ENCODE data around the gene BANF2.

BANF2 gene

DNA sequence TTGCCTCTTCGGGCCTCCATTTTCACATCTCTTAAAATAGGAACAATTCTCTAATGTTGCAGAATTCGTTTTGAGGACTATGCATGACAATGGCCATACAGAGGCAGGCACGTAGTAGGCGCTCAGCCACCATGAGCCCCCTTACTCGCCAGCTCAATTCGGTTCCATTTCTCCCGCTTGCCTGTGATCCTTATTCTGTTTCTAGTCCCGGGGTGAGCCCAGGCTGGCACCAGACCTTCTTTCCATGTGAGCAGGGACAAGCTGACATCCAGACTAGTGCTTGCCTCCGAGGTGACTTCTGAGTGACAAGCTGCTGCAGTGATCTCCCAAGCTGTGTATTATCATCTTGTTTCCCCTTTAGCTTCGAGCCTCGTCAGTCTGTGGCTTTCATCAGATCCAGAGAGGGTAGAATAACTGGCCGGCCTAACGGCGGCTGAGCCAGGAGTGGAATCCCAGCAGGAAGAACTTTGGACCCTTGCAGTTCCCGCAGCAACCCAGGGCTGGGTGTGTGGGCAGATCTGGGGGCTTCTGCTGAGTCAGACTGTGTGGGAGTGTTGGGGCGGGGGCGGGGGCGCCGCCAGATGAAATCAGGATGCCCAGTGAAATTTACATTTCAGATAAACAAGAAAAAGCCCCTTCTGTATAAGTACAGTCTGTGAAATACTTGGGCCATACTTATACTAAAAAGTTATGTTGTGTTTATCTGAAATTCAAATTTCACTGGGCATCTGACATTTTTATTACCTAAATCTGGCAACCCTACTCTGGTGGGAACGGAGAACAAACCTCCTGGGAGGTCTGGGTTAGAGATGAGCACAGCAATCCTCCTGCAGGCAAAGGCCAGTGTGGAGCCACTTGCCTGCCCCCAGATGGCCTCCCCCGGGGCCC lies 10.9 kb downstream of the BANF2 start:
- no peak for FAIRE-seq

DNA sequence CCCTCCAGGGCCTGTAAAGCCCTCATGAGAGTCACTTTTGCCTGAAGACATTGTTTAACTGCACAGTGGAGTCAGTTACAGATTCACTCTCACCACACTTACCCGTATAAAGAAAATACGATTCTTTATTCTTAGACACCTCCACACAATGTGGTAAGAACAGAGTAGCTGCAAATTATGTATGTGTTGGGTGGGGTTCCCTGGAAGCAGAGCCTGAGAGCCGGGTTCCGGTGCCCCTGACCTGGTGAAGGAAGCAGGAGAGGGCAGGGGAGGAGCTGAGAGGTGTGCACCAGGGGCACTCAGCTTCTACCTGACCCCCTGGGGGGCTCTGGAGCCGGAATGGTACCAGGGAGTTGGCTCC lies 11.5 kb downstream of the BANF2 start:
- no peak for FAIRE-seq

DNA sequence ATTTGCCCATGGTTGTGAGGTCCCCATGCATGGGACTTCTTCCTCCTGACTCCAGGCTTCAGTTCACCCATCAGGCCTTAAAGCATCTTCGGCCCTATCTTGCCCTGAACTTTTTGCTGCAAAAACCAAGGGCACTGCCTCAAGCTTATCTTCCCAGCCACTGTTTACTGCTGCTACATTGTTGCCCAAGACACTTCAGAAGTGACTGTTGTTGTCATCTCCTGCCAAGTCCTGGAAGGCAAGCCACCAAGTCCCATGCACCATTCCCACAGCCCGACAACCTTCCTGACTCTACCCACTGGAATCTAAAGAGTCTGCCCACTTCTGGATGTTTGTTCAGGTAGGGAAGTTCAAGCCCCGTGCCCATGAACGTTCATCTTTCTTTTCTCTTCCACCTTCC lies 12.4 kb downstream of the BANF2 start:
- FAIRE-seq, result no peak

DNA sequence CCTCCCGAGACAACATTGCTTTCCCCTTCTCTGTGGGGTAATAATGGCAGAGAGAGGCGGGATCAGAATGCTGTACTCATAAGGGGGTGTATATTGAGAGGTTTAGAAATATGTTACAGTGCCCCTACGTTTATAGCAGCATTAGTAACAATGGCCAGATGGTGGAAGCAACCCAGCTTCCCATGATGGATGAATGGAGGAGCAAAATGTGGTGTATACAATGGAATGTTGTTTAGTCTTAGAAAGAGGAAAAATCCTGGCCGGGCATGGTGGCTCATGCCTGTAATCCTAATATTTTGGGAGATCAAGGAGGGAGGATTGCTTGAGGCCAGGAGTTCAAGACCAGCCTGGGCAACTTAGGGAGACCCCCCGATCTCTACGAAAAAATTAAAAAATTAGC lies 12.9 kb downstream of the BANF2 start:
- FAIRE-seq, result no peak

DNA sequence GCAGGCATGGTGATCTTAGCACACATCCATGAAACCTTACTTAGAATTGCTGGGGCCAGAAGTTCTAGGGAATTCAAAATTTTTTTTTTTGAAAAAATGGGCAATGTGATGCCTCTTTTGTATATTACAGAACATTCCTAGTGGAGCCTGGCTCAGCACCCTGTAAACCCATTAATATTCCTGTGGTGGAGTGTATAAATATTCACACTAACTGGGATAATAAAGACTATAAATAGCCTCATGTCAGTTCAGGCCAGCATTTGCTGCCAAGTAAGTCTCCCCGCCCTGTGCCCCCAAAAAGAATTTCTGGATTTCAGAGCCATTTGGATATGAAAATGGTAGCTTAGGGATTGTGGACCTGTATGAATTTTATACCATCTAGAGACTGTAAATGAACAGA lies 14.8 kb downstream of the BANF2 start:
- no peak for FAIRE-seq

DNA sequence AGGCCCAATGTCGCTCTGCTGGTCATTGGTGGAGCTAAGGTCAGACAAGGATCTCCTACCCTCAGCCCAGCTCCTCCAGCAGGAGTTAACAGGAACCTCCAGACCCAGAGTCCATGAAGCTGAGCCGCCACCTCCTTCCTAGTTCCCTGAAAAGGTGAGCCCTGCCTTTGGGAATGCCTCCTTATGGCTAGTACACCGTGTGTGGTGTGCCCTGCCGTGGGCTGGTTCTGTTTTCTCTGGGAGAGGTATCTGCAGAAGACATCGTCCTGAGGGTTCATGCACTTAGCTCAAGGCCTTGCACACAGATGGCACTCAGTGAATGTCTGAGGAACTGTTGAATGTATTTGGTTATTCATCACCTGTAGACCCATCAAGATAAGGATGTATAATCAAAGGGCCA lies 15.3 kb downstream of the BANF2 start:
- no peak for FAIRE-seq

DNA sequence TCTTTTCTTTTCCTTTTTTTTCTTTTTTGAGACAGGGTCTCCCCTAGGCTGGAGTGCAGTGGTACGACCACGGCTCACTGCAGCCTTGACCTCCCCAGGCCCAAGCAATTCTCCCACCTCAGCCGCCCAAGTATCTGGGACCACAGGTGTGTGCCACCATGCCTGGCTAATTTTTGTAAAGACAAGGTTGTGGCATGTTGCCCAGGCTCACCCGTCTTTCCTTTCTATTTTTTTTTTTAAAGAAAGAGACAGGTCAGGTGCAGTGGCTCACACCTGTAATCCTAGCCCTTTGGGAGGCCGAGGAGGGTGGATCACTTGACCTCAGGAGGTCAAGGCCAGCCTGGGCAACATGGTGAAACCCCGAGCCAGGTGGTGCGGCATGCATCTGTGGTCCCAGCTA lies 16.6 kb downstream of the BANF2 start:
- FAIRE-seq, result no peak

DNA sequence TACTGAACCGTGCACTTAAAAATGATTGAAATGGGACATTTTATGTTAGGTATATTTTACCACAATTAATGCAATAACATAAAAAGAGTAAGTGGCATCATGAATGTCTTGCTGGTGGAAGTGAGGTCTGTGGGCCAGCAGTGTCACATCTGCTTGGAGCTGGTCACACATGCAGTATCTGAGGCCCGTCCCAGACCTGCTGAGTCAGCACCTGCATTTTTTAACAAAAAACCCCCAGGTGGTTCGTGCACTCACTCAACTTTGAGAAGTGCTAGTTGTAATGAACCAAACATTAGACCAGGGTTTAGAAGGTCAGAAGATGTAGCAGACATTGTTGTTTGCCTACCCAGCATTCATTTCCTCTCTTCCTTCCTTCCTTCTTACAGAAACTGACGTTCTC lies 21.0 kb downstream of the BANF2 start:
- no peak for FAIRE-seq

DNA sequence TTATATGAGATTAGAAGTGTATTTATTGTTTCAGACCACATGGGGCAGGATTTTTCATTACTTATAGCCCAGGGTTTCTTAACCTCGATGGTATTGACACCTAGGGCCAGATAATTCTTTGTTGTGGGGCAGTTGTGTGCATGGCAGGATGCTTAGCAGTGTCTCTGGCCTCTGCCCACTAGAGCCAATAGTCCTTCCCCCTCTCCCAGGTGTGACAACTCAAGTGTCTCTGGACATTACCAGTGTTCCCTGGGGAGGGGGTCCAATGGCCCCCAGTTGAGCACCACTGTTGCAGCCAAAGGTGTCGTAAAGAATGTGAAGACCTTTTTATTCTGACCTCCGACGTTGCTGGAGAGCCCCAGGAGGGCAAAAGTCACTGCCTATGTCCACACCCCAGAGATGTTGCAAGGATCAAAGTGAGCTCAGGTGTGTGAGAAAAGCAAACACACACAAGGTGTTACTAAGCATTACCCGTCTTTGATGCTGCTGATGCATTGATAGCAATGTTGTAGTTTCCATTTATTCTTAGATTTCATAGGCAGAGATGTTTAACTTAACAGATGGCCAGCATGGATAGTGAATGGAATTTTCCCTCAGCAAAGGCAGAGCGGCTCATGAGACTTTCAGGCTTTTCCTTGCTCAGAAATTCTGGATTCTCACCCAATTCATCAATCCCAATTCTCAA lies 22.2 kb downstream of the BANF2 start:
- FAIRE-seq, result no peak

DNA sequence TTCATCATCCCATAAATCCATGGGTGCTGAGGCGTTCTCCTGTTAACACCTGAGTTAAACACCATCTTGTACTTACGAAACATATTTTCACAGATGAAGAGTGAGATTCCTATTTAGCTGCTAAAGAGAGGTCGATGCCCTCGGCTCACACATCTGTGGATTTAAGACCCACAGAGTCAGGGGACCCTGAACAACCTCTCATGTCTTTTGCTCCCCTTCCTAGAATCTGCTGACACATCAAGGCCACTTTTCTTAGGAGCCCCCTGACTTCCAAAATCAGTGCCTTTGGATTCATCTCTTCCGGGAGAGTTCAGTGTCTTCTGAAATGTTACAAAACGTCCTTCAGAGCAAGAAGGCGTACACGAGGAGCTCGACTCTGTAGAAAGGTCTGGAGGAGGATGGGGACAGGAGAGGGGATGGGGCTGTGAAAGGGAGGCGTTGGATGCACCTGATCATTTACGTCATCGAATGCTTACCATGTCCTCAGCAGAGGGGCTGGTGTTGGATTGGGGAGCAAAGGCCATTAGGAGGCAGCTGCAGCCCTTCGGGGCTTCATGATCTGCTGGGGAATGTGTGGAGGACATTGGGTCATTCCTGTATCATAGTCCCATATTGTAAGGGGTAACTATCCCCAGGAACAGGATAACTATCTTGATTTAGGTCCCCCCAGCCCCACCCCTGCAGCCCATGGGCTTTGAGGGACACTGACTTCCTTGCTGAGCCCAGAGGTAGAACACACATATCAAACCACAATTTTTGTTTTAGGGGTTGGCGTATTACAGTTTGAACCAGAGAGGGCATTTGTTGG lies 22.9 kb downstream of the BANF2 start:
- no peak for FAIRE-seq

DNA sequence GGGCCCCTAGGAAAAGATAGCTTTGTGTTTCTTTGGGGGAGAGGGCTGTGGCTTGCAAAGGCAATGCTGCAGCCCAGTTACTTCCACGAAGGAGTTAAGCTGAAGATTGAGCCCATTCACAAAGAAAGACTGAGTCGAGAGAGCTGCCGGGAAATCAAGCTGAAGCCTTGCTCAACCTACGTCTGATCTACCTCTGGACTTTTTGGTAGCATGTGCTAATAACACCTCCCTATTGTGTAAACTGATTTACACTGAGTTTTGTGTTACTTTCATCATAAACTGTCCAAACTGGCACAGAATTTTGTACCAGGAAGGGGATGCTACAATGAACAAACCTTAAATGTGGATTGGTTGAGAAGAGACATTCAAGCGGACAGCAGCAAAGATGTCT lies 23.5 kb downstream of the BANF2 start:
- no peak for FAIRE-seq

DNA sequence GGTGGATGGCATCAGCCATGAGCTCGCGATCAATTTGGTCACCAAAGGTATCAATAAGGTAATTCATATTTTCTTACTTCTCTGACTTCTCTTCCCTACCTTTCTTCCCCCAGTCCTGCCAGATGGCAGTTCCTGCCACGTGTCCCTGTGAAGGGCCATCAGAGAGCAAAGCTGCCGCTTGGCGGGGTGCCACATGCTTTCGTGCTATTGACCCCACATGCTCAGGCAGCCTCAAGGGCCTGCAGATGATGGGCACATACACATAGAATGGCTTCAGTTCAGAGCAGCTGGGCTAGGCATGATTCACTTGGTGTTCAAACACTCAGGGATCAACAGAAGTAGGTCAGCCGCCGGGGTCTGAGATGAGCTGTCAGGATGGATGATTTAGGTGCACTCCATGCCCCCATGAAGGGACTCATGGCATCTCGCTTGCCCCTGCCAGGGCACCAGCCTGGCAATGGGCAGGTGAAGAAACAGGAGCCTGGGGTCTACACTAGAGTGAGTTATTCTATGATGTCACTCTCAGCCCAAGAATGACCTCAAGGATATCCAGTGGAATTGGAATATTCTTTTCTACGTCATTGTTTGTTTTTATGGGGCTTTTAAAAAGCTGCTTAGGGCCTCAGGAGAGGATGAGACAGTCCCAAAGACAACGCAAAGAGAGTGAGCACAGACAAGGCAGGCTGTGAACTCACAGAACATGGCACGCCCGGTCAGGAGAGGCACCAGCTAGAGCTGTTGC lies 25.5 kb downstream of the BANF2 start:
- no peak for FAIRE-seq

DNA sequence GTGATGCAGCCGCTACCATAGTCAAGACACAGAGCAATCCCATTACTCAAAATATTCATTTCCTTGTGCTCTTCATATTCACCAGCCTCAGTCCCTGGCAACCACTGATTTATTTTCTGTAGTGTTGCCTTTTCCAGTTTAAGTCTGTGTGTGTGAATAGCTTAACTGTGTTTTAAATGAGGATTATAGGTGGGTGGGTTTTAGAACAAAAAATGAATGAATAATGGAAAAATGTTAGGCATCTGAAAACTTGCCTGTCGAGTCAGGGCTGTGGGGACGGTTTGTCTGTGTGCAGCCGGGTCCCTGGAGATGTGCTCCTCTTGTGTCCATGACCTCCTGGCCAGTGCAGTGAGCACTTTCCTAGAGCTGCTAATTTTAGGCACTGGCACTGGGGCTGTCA lies 27.1 kb downstream of the BANF2 start:
- FAIRE-seq, result no peak

DNA sequence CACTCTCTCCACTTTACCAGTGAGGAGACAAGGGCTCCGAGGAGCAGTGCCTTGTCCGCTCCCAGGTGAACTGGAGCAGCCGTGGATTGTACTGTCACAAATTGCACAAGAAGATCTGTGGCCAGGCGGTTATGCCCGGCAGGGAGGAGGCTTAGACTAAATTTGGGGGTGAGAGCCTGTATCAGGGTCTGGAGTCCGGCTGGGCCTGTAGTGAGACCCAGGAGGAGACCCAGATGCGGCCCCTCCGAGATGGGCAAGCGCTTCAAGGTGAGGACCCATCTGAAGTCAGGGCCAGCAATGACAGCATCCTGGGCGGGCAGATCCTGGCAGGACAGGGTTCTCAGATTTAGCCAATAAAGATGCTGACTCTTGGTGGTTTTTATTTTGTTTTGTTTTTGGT lies 27.6 kb downstream of the BANF2 start:
- no peak for FAIRE-seq

DNA sequence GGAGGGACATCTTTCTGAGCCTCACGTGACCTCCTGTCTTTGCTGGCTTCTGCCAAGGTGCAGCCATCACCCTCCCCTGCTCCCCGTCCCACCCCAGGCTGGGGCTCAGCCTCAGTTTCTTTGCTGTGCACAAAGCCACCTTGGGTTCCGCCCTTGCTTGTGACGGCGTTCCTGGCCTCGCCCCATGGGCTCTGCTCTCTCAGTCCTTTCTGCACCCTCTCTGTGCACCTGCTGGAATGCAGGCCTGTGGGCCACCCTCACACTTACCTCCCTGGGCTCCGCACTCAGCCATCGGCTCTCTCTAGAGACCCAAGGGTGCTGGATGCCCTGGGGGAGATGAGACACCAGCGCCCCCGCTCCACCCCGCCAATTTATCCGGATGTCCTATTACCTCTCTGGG lies 28.3 kb downstream of the BANF2 start:
- FAIRE-seq, result no peak

DNA sequence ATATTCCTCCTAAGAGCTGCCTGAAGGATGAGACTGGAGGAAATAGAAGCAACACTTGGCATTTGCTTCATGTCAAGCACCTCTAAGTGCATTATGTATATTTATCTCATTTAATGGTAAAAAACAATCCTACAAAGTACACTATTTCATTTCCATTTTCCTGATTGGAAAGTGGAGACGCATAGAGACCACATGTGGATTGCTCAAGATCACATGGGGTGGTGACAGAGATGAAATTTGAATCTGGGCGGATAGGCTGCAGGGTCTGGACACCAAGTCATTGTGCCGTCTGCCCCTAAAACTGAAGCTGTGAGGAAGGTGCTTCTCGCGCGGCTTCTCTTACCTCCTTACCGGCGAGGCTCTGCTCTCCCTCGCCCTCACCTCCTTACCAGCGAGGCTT lies 30.3 kb downstream of the BANF2 start:
- FAIRE-seq, result no peak

DNA sequence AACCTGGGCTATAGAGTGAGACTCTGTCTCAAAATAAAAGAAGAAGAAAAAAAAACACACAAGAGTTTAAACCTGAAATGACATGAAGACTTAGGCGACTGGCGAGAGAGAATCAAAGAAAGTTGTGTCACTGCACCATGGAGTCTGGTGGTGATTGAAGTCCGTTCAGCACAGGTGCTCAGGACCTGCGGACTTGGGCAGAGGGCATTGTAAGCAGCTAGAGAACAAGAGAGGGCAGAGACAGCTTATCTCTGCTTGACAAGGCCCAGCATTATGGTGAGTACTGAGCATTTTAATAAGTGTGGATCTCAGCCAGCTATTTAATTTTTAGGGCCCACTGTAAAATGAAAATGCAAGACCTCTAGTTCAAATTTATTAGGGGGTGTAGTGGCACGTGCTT lies 31.5 kb downstream of the BANF2 start:
- no peak for FAIRE-seq

DNA sequence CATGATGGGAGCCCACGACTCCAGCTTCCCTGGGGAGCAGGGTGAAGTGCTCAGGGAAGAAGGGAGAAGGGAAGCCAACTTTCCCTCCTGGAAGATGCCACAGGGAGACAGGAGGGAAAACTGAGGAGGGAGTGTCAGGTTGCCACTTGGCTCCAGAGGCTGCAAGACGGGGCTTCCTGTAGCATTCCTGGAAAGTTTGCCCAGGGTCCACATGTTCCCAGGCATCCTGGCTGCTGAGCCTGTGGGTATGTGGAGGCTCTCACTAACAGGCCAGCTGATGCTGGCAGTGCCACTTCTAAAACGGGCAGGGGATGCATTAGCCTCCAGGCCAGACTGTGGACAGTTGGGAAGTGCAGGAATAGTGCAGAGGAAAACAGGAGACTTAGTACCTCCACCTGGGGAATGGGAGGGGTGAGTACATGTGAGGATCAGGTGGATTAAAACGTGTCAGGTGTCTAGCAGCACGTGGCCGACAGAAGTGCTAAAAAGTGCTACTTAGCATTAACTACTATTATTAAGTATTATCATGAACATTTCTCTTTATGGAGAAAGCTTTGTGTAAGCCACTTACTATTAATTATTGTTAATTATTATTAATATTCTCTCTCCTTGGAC lies 33.2 kb downstream of the BANF2 start:
- no peak for FAIRE-seq

DNA sequence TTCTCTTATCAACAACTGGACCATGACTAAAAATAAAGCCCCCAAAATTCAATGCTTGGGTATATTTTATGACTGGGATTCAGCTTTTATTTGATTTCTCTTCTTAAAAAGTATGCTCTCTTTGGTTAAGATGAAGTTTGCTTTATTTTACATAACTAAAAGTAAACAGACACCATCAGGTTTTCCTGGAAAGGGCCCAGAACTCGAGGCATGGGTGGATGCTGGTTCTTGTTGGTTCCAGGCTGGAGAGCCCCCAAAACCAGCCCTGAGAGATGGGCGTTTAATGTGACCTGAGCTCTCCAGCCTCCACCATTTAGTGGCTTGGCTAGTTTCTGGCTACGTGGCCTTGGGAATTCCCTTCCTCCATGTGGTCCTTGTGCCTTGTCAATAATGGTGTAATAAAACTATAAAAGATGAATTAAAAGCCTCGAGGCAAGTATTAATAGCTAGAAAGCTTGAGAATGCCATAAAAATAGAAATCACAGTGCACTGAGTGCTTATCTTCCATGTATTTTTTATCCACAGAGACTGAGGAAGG lies 34.1 kb downstream of the BANF2 start:
- no peak for FAIRE-seq

DNA sequence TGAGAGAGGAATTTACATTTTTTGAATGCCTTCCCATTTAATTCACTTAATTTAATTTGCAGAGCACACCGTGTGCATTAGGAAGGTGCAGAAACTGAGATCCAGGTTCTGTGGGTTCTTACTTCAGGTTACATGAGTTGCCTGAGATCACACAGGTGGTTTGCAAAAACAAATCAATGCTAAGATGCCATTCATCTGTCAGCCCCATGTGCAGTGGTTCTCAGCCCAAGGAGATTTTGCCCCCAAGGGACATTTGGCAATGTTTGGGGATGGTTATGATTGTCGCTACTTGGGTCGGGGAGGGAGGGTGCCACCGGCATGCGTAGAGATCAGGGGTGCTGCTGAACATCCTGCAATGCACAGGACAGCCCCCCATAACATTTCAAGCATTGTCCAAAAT lies 34.6 kb downstream of the BANF2 start:
- FAIRE-seq, result no peak

DNA sequence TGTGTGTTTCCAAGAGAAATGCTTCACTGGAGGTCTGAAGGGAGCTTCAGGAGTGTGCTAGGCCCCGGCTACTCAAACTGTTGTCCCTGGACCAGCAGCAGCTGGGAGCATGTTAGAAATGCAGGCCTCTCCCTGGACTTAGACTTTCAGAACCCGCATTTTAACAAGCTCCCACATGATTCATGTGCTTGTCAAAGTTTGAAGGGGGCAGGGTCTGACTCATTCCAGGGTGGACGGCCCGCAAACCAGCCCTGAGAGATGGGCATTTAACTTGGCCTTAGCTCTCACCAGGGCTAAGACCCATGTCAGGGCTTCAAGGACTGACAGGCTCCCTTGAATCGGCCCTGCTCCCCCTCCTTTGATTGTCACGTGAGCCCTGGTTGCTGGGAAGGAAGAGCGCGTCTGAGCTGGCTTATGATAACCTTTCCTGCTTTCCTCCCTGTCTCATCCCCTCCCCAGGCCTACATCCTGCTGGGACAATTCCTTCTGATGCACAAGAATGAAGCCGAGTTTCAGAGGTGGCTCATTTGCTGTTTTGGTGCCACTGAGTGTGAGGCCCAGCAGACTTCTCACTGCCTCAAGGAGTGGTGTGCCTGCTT lies 35.5 kb downstream of the BANF2 start:
- FAIRE-seq, result no peak

All from TTC549 (cell line).